HG02588 (cell line): ENCODE results near the gene MICAL3.

Experiments
- ATAC-seq: cut with Tn5 transposase; IDR thresholded peaks from one replicate; pipeline ENCODE4 v1.9.1; 2021; ENCODE audit warnings: mild to moderate bottlenecking, moderate library complexity; ENCODE audit not compliant: unreplicated experiment

MICAL3 gene

DNA sequence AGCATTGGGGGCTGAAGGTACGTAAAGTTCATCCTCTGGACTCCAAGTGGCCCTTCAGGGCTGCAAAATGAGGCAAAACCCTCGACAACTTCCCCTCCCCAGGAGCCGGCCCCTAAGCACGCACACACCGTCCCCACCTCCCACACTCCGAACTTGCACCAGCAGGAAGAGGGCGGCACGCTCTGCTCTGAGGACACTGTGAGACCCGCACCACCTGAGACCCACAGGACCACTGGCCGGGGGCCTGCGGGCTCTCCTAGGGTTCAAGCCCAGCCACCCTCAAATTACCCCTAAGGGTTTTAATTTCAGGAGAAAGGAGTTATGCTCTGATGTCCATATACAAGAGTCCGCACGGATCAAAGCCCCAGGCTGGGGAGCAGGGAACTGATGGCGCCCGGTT lies 200.4 kb downstream of the MICAL3 start:
- no peak for ATAC-seq

DNA sequence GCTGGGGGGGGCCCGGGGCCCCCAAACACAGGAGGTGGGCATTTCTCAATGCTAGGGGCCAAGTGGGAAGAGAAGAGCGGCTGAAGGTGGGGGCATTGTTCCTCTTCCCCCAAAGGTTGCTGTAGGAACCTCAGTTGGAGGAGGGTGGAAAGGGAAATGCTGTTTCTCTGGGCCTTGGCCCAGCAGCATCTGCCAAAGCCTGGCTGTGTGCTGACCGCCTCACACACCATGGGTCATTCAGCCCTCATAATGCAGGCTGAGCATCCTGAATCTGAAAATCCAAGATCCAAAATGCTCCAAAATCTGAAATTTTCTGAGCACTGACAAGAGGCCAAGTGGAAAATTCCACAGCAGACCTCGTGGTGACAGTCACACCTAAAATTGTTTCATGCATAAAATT lies 201.1 kb downstream of the MICAL3 start:
- ATAC-seq: no peak

GRCh38 chr22:17822087-17822486 lies 202.3 kb downstream of the MICAL3 start:
- no peak for ATAC-seq

GRCh38 chr22:17820879-17821439 lies 203.4 kb downstream of the MICAL3 start:
- no peak for ATAC-seq

DNA sequence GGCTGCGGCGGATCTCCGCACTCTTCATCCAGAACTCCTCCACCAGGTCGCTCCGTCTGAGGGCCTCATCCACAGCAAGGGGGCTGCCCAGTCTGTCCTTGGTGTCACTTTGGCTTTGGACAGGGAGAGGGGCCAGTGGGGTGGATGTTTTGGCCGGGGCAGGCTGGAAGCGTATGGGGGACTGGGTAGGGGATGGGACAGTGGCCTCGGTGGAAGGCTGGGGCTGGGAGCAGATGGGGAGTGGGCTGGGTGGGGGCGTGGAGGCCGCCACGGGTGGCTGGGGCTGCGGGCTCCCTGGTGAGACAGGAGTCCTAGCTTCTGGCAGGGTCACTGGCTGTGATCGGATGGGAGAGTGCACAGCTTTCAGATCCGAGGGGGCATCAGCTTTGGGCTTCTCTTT lies 205.7 kb downstream of the MICAL3 start:
- no peak for ATAC-seq

- no peak for ATAC-seq
These were observed 206.2 kb downstream of the MICAL3 start for GRCh38 chr22:17818180-17818579.

DNA sequence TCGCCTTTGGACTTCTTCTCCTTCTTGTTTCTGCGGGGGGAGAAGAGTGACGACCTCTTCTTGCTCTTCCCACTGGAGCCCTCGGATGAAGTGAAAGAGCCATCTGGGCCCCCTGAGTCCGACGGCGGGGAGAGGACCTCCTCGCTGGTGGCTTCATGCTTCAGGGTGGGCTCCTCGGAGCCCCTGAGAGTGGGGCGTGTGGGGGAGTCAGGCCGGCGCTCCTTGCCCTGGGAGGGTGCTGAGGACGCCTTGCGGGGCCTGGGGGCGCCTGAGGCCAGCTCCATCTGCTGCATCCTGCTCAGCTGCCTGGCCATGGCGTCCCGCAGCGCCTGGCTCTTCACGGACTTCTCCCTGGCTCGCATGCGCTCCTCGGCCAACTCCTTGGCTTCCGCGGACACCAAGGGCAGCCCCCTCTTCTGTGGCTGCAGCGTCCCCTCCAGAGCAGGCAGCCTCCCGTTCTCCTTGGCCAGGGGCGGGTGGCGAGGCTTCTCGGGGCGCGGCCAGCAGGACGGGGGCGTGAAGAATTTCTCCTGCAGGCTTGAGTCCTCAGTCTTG lies 206.8 kb downstream of the MICAL3 start:
- ATAC-seq: no peak

DNA sequence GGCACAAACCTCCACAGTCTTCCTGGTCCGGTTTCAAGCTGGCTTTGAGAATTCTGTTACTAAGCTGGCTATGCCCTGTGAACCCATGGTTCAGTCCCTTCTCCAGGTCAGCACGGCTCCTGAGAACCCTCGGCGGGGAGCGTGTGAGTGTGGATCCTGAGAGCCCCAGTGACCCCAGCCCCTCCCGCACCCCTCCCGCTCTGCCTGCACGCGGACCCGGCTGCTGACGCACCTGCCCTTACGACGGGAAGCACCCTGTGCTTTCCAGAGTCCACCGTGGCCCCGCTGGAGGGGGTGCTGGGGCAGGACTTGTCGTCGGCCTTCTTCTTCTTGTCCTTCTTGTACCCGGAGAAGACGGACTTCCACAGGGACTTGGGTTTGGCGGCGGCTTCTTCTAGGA lies 207.3 kb downstream of the MICAL3 start:
- no peak for ATAC-seq

DNA sequence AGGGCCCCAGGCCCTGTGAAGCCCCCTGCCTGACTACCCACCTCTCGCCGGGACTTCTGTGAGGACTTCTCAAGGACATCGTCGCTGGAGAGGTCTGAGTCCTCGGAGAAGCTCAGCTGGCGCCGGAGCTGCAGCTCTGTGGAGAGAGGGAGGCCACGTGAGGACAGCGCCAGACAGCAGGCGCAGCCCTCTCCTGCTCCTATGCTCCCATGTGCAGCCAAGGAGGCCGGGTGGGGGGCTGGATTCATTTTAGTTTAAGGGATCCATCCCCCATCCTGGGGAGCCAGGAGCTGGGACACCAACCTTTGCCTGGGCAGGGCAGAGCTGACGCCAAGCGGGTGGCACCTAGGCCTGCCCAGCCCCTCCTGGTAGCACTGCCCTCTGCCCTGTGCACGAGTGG lies 207.7 kb downstream of the MICAL3 start:
- ATAC-seq: no peak

DNA sequence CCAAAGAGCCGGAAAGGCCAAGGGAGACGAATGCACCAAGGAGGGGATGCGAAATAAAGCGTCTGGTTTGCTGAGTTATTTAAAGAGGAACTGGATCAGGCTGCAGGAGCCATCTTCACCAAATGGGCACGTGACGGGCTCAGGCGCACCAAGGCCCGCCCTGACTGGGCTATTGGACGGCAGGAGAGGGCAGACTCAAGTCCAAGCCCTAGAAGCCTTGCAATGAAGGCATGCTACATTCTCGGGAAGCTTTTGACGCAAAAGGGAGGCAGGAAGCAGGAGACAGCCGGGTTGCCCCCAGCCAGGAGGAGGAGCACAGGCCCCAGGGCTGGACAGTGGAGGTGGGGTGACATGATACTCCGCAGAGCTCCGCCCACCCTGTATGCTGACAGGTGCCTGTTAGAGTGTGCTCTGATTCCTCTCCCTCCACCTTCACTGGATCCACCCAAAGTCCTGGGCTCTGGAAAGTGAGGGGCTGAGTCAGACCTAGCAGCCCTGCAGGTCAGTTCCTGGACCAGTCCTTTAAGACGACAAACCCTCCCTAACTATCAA lies 208.6 kb downstream of the MICAL3 start:
- ATAC-seq: no peak

GRCh38 chr22:17814830-17815229 lies 209.5 kb downstream of the MICAL3 start:
- ATAC-seq: no peak

DNA sequence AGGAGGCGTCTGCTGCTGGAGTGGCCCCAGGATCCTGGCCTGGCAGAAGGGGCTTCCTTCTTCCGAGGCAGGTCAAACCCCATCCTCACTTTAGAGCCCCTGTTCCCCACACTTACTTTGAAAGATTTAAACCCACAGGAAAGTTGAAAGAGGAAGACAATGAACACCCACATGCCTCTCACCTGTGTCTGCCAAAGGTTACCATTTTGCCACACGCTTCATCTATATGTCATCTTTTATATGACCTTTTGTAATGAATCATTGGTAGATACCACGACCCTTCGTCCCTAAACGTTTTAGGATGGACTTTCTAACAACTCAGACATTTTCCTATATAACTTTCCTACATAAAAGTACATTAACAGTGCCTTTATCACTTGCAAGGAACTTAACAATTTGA lies 210.3 kb downstream of the MICAL3 start:
- no peak for ATAC-seq

DNA sequence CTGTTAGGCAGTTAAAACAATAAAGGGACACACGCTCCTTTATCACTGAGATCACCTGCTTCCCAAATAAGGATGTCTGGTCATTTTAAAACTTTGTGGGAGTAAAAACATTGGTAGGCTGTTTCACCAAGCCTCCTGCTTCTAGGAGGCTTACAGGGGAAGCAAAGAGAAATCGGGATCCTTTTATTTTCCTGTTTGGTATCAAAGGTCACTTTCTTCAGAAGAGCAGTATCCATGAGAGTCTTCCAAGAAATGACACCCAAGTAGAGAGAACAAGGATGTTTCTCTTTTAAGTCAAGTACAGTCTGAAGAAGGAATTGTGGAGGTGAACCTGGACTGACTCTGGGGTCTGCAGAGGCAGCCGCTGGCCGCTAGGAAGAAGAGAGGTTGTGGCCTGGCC lies 213.2 kb downstream of the MICAL3 start:
- ATAC-seq: no peak

GRCh38 chr22:17810570-17811116 lies 213.7 kb downstream of the MICAL3 start:
- ATAC-seq: no peak

DNA sequence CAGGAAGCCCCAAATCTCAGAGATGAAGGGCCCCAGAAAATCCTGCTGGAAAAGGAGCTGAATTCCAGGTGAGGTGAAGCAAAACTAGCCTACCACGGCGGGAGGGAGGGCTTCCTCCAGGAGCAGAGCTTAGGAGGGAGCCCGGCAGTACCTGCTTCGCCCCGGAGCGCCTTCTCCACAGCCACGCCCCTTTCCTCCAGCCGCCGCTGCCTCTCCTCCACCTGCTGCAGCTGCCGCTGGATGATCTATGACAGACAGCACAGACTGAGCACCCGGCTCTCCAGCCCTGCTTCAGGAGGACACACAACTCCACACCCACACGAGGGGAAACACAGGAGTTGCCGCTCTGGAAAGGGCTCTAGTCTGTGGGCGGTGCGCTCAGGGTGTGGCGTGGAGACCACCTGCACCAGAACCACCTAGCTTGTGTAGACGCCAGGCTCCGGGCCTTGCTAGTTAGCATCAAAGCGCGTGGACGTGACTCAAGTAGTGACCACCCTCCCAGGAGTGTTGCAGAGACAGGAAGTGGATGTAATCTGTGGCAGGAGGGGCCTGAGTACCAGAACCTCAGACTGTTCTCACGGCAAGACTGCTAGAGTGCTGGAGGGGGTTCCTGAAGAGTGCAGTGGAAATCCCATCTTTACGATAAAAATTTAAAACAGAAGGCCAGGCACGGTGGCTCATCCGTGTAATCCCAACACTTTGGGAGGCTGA lies 215.5 kb downstream of the MICAL3 start:
- ATAC-seq: no peak

DNA sequence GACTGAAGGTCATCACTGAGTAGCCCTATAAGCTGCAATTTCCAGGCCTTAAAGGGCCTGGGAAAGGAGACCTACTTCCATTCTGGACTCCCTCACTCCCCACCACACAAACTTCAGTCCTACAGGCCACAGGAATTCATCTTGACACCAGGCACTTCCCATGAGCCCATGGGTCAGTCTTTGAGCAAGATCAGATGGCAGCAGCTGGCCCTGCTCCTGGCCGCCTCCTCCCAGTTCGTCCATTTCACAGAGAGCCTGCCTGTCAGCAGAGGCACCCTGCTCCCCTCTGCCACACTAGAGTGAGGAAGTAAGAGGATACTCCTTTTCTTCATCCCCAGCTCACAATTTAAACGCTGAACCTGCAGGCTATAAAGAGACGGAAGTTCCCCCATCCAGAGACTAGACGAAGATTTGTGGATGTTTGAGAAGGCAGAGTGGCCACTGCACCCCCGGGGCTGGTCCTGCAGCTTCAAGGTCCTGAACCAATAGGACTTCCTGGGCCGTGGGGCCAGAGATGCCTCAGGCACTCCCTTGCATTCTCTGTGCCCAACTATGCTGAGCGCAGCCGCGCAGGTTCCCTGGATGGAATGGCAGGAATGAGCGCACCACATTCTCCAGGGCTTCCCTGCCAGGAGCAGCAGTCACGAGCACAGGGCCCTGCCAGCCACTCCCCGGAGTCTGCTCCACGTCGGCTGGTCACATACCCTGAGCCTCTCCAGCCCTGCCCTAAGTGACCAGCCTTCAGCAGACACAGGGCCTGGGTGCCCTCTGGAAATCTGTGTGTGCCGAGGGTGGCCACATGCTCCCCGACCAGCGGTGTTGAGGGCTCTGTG lies 216.6 kb downstream of the MICAL3 start:
- ATAC-seq: no peak

DNA sequence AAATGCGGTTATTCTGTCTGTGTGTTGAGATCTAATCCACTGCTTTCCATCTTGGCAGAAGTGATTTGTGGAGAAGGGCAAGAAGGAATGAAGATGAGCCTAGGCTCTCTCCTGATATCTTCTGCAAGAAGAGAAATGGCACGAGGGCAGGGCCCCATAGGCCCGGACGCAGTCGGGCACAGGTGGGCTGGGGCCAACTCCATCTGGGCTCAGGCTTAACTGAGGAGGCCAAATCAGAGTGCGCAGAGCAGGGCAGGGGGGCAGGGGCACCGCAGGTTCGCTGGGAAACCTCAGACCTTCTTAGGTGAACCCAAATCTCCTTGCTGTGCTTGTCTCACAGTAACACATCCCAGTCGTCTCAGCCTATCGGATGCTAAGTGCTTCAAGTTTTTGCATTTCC lies 217.3 kb downstream of the MICAL3 start:
- ATAC-seq: no peak

GRCh38 chr22:17806437-17806836 lies 217.9 kb downstream of the MICAL3 start:
- no peak for ATAC-seq

DNA sequence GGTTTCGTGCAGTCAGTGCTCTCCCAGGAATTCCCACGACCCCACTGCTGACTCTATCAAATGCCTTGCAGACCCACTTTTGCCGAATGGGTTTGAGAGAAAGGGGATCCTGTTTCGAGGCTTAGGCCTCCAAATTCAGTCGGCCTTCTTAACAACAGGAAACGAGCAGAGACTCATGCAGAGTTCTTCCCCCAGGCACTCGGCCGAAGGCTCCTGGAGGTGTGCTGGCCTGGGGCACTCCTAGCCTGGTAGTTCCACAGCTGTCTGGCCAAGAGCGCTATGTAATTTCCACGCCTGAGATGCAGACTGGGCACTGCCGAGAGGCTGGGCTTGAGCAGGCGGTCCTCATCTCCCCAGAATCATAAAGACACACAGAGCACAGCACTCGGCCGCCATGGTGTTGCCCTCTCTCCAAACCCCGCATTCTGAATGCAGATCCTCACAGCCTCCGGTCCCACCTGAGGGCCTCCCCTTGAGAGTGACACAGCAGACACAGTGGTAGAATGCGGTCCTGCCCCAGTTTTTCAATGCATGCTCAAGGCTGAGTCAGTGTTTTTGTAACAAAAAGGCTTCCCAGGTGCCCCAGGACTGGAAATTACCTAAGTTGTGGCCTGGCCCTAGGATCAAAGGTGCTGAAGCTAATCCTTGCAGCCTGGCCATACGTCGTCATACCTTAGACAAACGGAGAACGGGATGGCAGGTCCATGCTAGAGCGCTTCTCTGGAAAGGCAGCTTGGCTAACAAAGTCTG lies 219.9 kb downstream of the MICAL3 start:
- no peak for ATAC-seq

DNA sequence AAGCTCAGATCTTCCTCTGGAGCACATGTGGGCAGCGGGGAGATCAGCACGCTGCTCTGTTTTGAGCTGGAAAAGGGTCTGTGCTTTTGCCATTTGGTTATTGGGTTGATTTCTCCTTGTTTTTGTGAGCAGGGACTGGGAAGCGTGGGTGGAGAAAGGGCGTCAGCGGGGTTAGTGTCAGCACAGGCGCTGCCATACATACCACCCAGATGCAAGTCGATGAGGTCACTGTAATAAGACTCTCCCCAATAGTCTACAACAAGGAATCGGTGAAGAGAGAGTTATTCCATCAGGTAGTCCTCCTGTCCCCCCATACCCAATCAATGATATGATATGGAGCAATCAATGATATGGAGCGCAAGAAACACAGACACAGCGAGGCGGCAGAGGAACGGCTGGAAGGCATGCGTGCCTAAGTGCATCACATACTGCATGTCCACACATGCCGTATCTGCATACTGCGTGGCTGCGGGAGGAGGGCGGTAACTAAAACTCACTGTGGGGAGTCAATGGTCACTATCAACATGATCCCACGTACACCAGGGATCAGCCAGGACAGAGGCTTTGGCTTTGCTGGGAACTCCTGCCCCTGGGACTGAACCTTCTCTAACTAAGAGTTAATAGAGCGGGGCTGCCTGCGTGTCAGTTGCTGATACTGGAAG lies 220.6 kb downstream of the MICAL3 start:
- ATAC-seq: no peak
